GM21423 (cell line): ENCODE results near the gene ZBTB45.

ENCODE experiments used
- ATAC-seq: cut with Tn5 transposase; IDR thresholded peaks from one replicate; pipeline ENCODE4 v1.9.1; 2021; ENCODE audit warnings: mild to moderate bottlenecking, moderate library complexity; ENCODE audit not compliant: unreplicated experiment

ZBTB45 gene

GRCh38 chr19:58555369-58555885, 35.8 kb upstream of the ZBTB45 start:
- ATAC-seq = no peak

GRCh38 chr19:58554494-58555368, 35.1 kb upstream of the ZBTB45 start, which contains the start of gene CHMP2A:
TSS of gene CHMP2A (minus strand) at chr19:58555105. CDS start at chr19:58554212, 893 bp downstream.
- ATAC-seq = peak; percentile 32

GRCh38 chr19:58553799-58554493, 34.3 kb upstream of the ZBTB45 start:
- no peak for ATAC-seq

- ATAC-seq = no peak
Observed at GRCh38 chr19:58552655-58553054, 33.0 kb upstream of the ZBTB45 start.

- no peak for ATAC-seq
Observed at GRCh38 chr19:58551577-58552471, 32.2 kb upstream of the ZBTB45 start.

- no peak for ATAC-seq
Observed at GRCh38 chr19:58551123-58551497, 31.5 kb upstream of the ZBTB45 start.

GRCh38 chr19:58550362-58551122, 30.9 kb upstream of the ZBTB45 start:
- ATAC-seq = no peak

GRCh38 chr19:58549664-58550361, 30.2 kb upstream of the ZBTB45 start:
- ATAC-seq = no peak

GRCh38 chr19:58548859-58549663, 29.5 kb upstream of the ZBTB45 start:
- ATAC-seq = no peak

GRCh38 chr19:58547323-58548312, 28.0 kb upstream of the ZBTB45 start:
- ATAC-seq = no peak

- no peak for ATAC-seq
Observed at GRCh38 chr19:58546019-58546530, 26.5 kb upstream of the ZBTB45 start.

- no peak for ATAC-seq
Observed at GRCh38 chr19:58545286-58546018, 25.8 kb upstream of the ZBTB45 start.

GRCh38 chr19:58544591-58545285, 25.1 kb upstream of the ZBTB45 start:
- ATAC-seq = peak; percentile 36

GRCh38 chr19:58543826-58544590, 24.4 kb upstream of the ZBTB45 start, which contains the start of gene TRIM28:
TSS of gene TRIM28 (plus strand) at chr19:58544064. CDS start at chr19:58544758, 694 bp downstream.
- ATAC-seq = peak; percentile 76
